ENCODE data around the gene HMCN2.

Gene HMCN2

DNA sequence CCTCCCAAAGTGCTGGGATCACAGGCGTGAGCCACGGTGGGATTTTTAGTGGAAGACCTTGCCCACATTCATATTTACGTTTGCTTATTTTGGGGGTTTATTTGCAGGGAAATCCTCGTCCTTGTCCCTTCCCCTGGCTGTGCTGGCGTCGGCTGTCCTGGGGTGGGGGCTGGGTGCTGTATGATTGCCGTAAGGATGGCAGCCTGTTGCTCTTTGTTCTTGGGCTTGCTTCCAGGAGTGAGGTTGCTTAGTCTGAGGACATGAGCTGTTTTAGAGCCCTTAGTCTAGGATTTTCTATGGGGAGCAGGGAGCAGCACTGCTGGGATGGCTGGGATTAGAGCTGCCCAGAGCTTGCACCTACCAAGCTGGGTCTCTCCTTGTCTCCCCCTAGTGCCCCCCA lies 93.4 kb downstream of the HMCN2 start:
- DNase-seq (ENCODE audit: low read depth), result no peak
- TF ChIP-seq, protein P1, sequence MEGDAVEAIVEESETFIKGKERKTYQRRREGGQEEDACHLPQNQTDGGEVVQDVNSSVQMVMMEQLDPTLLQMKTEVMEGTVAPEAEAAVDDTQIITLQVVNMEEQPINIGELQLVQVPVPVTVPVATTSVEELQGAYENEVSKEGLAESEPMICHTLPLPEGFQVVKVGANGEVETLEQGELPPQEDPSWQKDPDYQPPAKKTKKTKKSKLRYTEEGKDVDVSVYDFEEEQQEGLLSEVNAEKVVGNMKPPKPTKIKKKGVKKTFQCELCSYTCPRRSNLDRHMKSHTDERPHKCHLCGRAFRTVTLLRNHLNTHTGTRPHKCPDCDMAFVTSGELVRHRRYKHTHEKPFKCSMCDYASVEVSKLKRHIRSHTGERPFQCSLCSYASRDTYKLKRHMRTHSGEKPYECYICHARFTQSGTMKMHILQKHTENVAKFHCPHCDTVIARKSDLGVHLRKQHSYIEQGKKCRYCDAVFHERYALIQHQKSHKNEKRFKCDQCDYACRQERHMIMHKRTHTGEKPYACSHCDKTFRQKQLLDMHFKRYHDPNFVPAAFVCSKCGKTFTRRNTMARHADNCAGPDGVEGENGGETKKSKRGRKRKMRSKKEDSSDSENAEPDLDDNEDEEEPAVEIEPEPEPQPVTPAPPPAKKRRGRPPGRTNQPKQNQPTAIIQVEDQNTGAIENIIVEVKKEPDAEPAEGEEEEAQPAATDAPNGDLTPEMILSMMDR (IDR thresholded peaks at IDR 0.05; ENCODE audit: low read depth, low read length, missing control alignments), result no peak
- H3K4me3 ChIP-seq (ENCODE audit: low read depth, low read length), result no peak overlapping the region

DNA sequence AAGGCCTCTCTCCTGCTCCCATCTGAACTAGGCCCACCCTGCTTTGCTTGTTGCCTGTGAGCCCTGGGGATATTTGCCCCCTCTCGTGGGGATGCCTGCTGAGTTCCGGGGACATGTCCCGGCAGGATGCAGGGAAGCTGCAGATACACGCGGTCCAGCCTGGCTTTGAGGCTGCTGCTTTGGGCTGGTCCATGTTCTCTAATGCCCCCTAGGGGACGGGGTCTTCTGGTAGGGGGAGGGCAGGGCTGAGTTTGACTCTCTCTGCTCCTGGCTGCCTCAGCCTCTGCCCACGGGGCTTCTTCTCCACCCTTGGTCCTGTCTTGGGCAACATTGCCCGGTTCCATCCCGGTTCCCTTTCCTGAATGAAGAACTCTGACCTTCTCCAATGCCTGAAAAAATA lies 94.3 kb downstream of the HMCN2 start:
- TF ChIP-seq, protein P1 (IDR thresholded peaks at IDR 0.05; ENCODE audit: low read depth, low read length, missing control alignments), result no peak
- no peak for DNase-seq (ENCODE audit: low read depth)
- H3K4me3 ChIP-seq (ENCODE audit: low read depth, low read length), result no peak overlapping the region

DNA sequence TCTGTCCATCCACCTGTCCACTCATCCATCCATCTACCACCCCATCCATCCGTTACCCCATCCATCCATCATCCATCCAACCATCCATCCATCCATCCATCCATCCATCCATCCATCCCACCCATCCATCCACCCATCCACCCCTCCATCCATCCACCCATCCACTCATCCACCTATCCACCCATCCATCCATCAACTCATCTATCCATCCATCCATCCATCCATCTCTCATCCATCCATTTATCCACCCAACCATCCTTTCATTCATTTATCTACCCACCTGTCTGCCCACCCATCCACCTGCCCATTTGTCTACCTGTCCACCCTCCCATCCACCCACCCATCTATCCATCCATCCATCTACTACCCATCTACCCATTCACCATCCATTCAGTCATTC lies 95.1 kb downstream of the HMCN2 start:
- TF ChIP-seq, protein P1 (IDR thresholded peaks at IDR 0.05; ENCODE audit: low read depth, low read length, missing control alignments), result no peak
- no peak for DNase-seq (ENCODE audit: low read depth)
- no peak overlapping the region for H3K4me3 ChIP-seq (ENCODE audit: low read depth, low read length)

DNA sequence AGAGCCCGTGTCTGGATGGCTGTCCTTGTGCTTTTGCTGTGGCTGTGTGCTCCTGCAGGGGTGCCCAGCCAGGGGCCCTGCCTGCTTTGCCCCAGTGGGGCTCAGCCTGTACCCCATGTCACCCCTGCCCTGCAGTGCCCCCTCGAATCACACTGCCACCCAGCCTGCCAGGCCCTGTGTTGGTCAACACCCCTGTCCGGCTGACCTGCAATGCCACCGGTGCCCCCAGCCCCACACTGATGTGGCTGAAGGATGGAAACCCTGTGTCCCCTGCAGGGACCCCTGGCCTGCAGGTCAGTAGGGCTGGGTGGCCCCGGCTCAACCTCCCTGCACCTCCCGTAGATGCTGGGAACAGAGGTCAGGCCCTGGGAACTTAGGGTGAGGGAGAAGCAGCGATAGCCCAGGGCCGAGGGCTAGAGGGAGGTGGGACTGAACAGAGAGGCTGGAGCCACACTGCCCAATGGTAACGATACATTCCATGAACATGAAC lies 96.4 kb downstream of the HMCN2 start:
- no peak overlapping the region for H3K4me3 ChIP-seq (ENCODE audit: low read depth, low read length)
- TF ChIP-seq, protein P1 (IDR thresholded peaks at IDR 0.05; ENCODE audit: low read depth, low read length, missing control alignments), result no peak
- DNase-seq (ENCODE audit: low read depth), result no peak

DNA sequence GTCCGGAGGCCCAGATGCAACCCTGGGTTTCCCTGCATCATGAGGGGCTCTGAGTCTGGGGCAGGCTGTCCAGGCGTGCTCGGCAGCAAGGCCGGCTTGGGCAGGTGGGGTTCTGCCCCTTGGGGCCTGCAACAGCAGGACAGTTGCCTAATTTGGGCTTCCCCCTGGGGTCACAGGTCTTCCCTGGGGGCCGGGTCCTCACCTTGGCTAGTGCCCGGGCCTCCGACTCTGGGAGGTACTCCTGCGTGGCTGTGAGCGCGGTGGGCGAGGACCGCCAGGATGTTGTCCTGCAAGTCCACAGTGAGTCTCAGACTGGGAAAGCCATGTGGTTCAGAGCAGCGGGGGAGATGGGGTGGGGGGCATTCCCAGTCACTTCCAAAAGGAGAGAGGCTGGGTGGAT lies 97.1 kb downstream of the HMCN2 start:
- no peak overlapping the region for H3K4me3 ChIP-seq (ENCODE audit: low read depth, low read length)
- TF ChIP-seq, protein P1 (IDR thresholded peaks at IDR 0.05; ENCODE audit: low read depth, low read length, missing control alignments), result no peak
- DNase-seq (ENCODE audit: low read depth), result no peak

DNA sequence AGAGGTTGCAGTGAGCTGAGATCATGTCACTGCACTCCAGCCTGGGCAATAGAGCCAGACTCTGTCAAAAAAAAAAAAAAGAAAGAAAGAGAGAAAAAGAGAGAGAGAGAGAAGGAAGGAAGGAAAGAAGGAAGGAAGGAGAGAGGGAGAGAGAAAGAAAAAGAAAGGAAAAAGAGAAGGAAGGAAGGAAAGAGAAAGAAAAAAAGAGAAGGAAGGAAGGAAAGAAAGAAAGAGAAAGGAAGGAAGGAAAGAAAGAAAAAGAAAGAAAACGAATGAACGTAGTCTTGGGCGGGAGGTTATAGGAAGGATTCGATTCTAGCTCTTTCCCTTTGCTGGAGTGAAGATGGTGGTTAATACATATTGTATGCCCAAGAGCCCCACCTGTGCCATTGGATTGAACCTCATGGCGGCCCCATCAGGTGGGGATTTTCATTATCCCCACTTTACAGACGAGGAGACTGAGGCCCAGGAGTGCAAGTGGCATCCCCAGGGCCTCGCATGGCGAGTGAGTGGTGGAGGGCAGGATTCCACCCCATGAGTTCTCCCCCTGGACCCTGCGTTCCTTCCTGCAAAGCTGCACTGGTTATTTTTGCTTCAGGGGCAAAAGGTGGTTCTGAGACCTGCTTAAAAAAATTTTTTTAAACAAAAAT lies 98.3 kb downstream of the HMCN2 start:
- H3K4me3 ChIP-seq (ENCODE audit: low read depth, low read length), result no peak overlapping the region
- TF ChIP-seq, protein P1 (IDR thresholded peaks at IDR 0.05; ENCODE audit: low read depth, low read length, missing control alignments), result no peak
- no peak for DNase-seq (ENCODE audit: low read depth)
